Liver (tissue), 9 donors: ENCODE measurements around the gene APBB1IP. TPM values are rescaled to one million over a fixed set of nuclear protein-coding genes. Genes with fewer than 3 reads are reported as not detected.

Source experiments
- DNase-seq: peaks from one replicate; pipeline ENCODE4 v3.0.0-alpha.2; 2017; ENCODE audit warnings: low spot score
- H3K27ac ChIP-seq, 2 donors: one replicate each; pipeline ENCODE4 v1.7.0; 2013; ENCODE audit warnings: inconsistent platforms in 2 of 2, low read length in 2 of 2, control low read depth in 1 of 2, low read depth in 1 of 2, mild to moderate bottlenecking in 1 of 2
- H3K27me3 ChIP-seq, 4 donors: one replicate each; pipeline versions ENCODE4 v1.6.1 to v1.7.0; 2013; ENCODE audit warnings: low read length in 3 of 4, inconsistent platforms in 1 of 4, mild to moderate bottlenecking in 1 of 4, moderate library complexity in 1 of 4; ENCODE audit not compliant: control insufficient read depth in 4 of 4, insufficient read depth in 4 of 4
- H3K36me3 ChIP-seq, 4 donors: one replicate each; pipeline versions ENCODE4 v1.6.1 to v1.7.0; 2013; ENCODE audit warnings: low read length in 3 of 4, mild to moderate bottlenecking in 3 of 4, low read depth in 1 of 4, moderate library complexity in 1 of 4; ENCODE audit not compliant: control insufficient read depth in 4 of 4, insufficient read depth in 3 of 4
- H3K4me1 ChIP-seq, 4 donors: one replicate each; pipeline versions ENCODE4 v1.6.1 to v1.7.0; 2013; ENCODE audit warnings: low read length in 3 of 4, mild to moderate bottlenecking in 3 of 4, moderate library complexity in 1 of 4; ENCODE audit not compliant: control insufficient read depth in 4 of 4, insufficient read depth in 4 of 4
- H3K4me3 ChIP-seq, 3 donors: one replicate each; pipeline versions ENCODE4 v1.6.1 to v1.7.0; 2013; ENCODE audit warnings: low read length in 3 of 3, control low read depth in 1 of 3, low read depth in 1 of 3, mild to moderate bottlenecking in 1 of 3
- H3K9ac ChIP-seq, 2 donors: one replicate each; pipeline ENCODE4 v1.7.0; 2013; ENCODE audit warnings: low read length in 2 of 2, mild to moderate bottlenecking in 2 of 2, moderate library complexity in 2 of 2, control low read depth in 1 of 2, low read depth in 1 of 2
- H3K9me3 ChIP-seq, 4 donors: one replicate each; pipeline versions ENCODE4 v1.6.1 to v1.7.0; 2013; ENCODE audit warnings: low read length in 3 of 4; ENCODE audit not compliant: control insufficient read depth in 4 of 4
- ATF3 ChIP-seq: IDR thresholded peaks from 2 replicates; pipeline ENCODE4 v1.6.1; 2016; ENCODE audit warnings: antibody characterized with exemption
- CTCF ChIP-seq: fragments of 150-350 bp; IDR thresholded peaks from 2 replicates; pipeline ENCODE4 v1.5.1; 2017; ENCODE audit warnings: improper control_type of control experiment, low read depth, low read length; ENCODE audit not compliant: missing input control
- EGR1 ChIP-seq, 2 donors: IDR thresholded peaks; 2 replicates each; pipeline ENCODE4 v1.6.1; 2016 to 2018; ENCODE audit warnings: antibody characterized with exemption in 2 of 2, low read depth in 2 of 2
- FOXA2 ChIP-seq: IDR thresholded peaks from 2 replicates; pipeline ENCODE4 v1.6.1; 2016; ENCODE audit warnings: antibody characterized with exemption
- HNF4A ChIP-seq, 2 donors: conservative IDR thresholded peaks; 2 replicates each; pipeline ENCODE4 v1.6.1; 2016; ENCODE audit warnings: antibody characterized with exemption in 2 of 2, mild to moderate bottlenecking in 2 of 2
- HNF4G ChIP-seq: IDR thresholded peaks from 2 replicates; pipeline ENCODE4 v1.6.1; 2016; ENCODE audit warnings: antibody characterized with exemption
- JUND ChIP-seq, 2 donors: IDR thresholded peaks; 2 replicates each; pipeline ENCODE4 v1.6.1; 2016; ENCODE audit warnings: antibody characterized with exemption in 2 of 2
- NR2F2 ChIP-seq: IDR thresholded peaks from 2 replicates; pipeline ENCODE4 v1.6.1; 2016; ENCODE audit warnings: antibody characterized with exemption
- YY1 ChIP-seq: IDR thresholded peaks from 2 replicates; pipeline ENCODE4 v1.6.1; 2016; ENCODE audit warnings: antibody characterized with exemption, mild to moderate bottlenecking
- ZBTB33 ChIP-seq: IDR thresholded peaks from 2 replicates; pipeline ENCODE4 v1.6.1; 2016; ENCODE audit warnings: antibody characterized with exemption
- WGBS: extraction: QIAGEN DNeasy Blood & Tissue Kit; methylation state at CpG from one replicate; pipeline ENCODE4 v1.1.7; 2013; 5-methylcytosine and 5-hydroxymethylcytosine counted together
- polyA plus RNA-seq, 2 donors: library from polyadenylated mRNA; stranded (reverse) in 1 of 2; unstranded in 1 of 2; fragments of 200-250 nt in 1 of 2; fragments of >200 nt in 1 of 2; fragmentation: Nextera tagmentation in 1 of 2; extraction: Ambion mirVana in 1 of 2; gene quantifications; one replicate each; pipeline versions ENCODE4 v1.2.1 to v1.2.3, GENCODE V29; 2013 to 2015
- total RNA-seq, 2 donors: library from RNA; depleted of rRNA; stranded (reverse); fragments of >200 nt; gene quantifications; one replicate each; pipeline ENCODE4 v1.2.3, GENCODE V29; 2014
- TF ChIP-seq, protein P1 (sequence below): IDR thresholded peaks from 2 replicates; pipeline ENCODE4 v1.6.1; 2016; ENCODE audit warnings: antibody characterized with exemption, mild to moderate bottlenecking
- TF ChIP-seq, protein P2 (sequence below): IDR thresholded peaks from 2 replicates; pipeline ENCODE4 v1.6.1; 2016; ENCODE audit warnings: antibody characterized with exemption
- donor health status: healthy.
- donor health status: healthy.
- donor health status: healthy.
- donor health status: healthy.
- donor health status: healthy.

The APBB1IP gene
- total and polyA plus RNA-seq, 4 donors = 9.3 to 28.4 (median 12.8) TPM

GRCh38 chr10:26520575-26520974 lies 82.4 kb downstream of the APBB1IP start:
- DNase-seq = no peak
- H3K36me3 ChIP-seq = peaks cover 5 to 30% (median 27%) of the 10 kb centered on the region in 4 donors
- no peaks in the 10 kb centered on the region for H3K4me1 ChIP-seq
- no peak overlapping the region for H3K9ac ChIP-seq
- no peaks in the 10 kb centered on the region for H3K27me3 ChIP-seq
- TF ChIP-seq ZBTB33 = no peak
- TF ChIP-seq JUND (IDR thresholded peaks at IDR 0.05) = no peak
- TF ChIP-seq HNF4G = no peak
- TF ChIP-seq NR2F2 = no peak
- TF ChIP-seq, protein P1, sequence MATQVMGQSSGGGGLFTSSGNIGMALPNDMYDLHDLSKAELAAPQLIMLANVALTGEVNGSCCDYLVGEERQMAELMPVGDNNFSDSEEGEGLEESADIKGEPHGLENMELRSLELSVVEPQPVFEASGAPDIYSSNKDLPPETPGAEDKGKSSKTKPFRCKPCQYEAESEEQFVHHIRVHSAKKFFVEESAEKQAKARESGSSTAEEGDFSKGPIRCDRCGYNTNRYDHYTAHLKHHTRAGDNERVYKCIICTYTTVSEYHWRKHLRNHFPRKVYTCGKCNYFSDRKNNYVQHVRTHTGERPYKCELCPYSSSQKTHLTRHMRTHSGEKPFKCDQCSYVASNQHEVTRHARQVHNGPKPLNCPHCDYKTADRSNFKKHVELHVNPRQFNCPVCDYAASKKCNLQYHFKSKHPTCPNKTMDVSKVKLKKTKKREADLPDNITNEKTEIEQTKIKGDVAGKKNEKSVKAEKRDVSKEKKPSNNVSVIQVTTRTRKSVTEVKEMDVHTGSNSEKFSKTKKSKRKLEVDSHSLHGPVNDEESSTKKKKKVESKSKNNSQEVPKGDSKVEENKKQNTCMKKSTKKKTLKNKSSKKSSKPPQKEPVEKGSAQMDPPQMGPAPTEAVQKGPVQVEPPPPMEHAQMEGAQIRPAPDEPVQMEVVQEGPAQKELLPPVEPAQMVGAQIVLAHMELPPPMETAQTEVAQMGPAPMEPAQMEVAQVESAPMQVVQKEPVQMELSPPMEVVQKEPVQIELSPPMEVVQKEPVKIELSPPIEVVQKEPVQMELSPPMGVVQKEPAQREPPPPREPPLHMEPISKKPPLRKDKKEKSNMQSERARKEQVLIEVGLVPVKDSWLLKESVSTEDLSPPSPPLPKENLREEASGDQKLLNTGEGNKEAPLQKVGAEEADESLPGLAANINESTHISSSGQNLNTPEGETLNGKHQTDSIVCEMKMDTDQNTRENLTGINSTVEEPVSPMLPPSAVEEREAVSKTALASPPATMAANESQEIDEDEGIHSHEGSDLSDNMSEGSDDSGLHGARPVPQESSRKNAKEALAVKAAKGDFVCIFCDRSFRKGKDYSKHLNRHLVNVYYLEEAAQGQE = no peak
- TF ChIP-seq EGR1 (IDR thresholded peaks at IDR 0.05; ENCODE audit: low read depth in 2 of 2) = no peak
- no peak for TF ChIP-seq ATF3
- TF ChIP-seq CTCF = no peak
- no peak overlapping the region for H3K27ac ChIP-seq
- no peaks in the 10 kb centered on the region for H3K9me3 ChIP-seq
- no peak overlapping the region for H3K4me3 ChIP-seq
- 82% methylated on average over 1 of the region's 1 CpG for WGBS

- Histone ChIP-seq H3K4me1 (no peaks in the 10 kb centered on the region), H3K36me3 (peaks cover 8 to 31% (median 25%) of the 10 kb centered on the region in 4 donors), H3K9me3 (no peaks in the 10 kb centered on the region), H3K27me3 (no peaks in the 10 kb centered on the region), H3K27ac (no peak overlapping the region), H3K9ac (no peak overlapping the region), H3K4me3 (no peak overlapping the region)
- 82% methylated on average over 6 of the region's 6 CpGs for WGBS
- no peak for TF ChIP-seq ZBTB33
- TF ChIP-seq ATF3 = no peak
- no peak for TF ChIP-seq HNF4G
- no peak for TF ChIP-seq EGR1 (IDR thresholded peaks at IDR 0.05; ENCODE audit: low read depth in 2 of 2)
- no peak for TF ChIP-seq YY1
- TF ChIP-seq, protein P1 = no peak
- TF ChIP-seq CTCF = no peak
- TF ChIP-seq FOXA2 = no peak
- TF ChIP-seq HNF4A (conservative IDR thresholded peaks at IDR 0.05) = no peak
- TF ChIP-seq, protein P2, sequence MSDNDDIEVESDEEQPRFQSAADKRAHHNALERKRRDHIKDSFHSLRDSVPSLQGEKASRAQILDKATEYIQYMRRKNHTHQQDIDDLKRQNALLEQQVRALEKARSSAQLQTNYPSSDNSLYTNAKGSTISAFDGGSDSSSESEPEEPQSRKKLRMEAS = no peak
- no peak for DNase-seq
Observed at GRCh38 chr10:26524161-26524896, 86.2 kb downstream of the APBB1IP start.
